ENCODE results near the gene CCSER1. TPM values are rescaled to one million over a fixed set of nuclear protein-coding genes. Genes with fewer than 3 reads are reported as not detected.

CCSER1 gene
- total RNA-seq, 1 donor from 2014 or later, result 15.7 TPM

DNA sequence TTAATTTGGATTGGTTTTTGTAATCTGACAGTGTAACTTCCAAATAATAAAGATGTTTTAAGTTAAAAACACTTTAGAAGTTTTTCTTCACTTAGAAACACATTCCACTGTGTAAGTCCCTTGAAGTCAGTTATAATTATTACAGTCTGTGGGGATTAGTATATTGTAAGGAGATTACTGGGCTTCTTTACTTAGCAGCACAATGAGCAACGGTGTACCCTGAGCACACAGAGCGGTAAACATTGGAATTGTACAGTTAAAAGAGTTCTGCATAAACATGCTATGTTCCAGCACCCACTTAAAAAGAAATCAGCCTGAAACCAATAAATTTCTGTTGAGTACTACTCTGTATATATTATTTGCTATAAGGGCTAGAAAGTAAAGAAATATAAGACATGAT is 44.3 kb downstream of the CCSER1 start:
- Mint-ChIP-seq H3K27ac (ENCODE audit: unreplicated experiment) (no peak overlapping the region), H3K36me3 (ENCODE audit: unreplicated experiment) (no peaks in the 10 kb centered on the region), H3K27me3 (ENCODE audit: unreplicated experiment) (no peaks in the 10 kb centered on the region), H3K4me3 (ENCODE audit: unreplicated experiment) (no peak overlapping the region), H3K9me3 (ENCODE audit: unreplicated experiment) (no peaks in the 10 kb centered on the region), H3K4me1 (ENCODE audit: low read depth, unreplicated experiment) (no peaks in the 10 kb centered on the region)
- no peak for TF ChIP-seq CTCF (IDR thresholded peaks at IDR 0.05; ENCODE audit: partially characterized antibody, unreplicated experiment)
- no peak for DNase-seq

DNA sequence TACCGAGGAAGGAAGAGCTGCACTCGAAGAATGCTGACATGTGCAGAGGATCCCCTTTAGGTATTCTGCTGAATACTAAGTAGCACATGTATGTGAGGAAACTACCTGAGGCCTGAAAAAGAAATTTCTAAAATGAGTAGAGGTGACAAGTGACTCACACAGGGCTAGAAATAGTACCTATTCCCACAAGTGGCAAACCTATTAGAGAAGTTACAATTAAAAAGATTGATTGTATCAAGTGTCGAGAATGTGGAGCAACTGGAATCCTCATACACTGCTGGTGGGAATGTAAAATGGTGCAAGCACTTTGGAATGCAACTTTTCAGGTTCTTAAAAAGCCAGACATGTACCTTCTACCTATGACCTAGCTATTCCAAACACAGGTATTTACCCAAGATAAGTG is 47.4 kb downstream of the CCSER1 start:
- no peak for TF ChIP-seq CTCF (IDR thresholded peaks at IDR 0.05; ENCODE audit: partially characterized antibody, unreplicated experiment)
- Mint-ChIP-seq H3K27ac (ENCODE audit: unreplicated experiment) (no peak overlapping the region), H3K9me3 (ENCODE audit: unreplicated experiment) (no peaks in the 10 kb centered on the region), H3K27me3 (ENCODE audit: unreplicated experiment) (no peaks in the 10 kb centered on the region), H3K4me1 (ENCODE audit: low read depth, unreplicated experiment) (no peaks in the 10 kb centered on the region), H3K36me3 (ENCODE audit: unreplicated experiment) (no peaks in the 10 kb centered on the region), H3K4me3 (ENCODE audit: unreplicated experiment) (no peak overlapping the region)
- no peak for DNase-seq

- no peak overlapping the region for H3K27ac Mint-ChIP-seq (ENCODE audit: unreplicated experiment)
- H3K36me3 Mint-ChIP-seq (ENCODE audit: unreplicated experiment), result no peaks in the 10 kb centered on the region
- H3K27me3 Mint-ChIP-seq (ENCODE audit: unreplicated experiment), result no peaks in the 10 kb centered on the region
- DNase-seq, result no peak
- H3K4me1 Mint-ChIP-seq (ENCODE audit: low read depth, unreplicated experiment), result peaks cover 12% of the 10 kb centered on the region
- no peak overlapping the region for H3K4me3 Mint-ChIP-seq (ENCODE audit: unreplicated experiment)
- no peaks in the 10 kb centered on the region for H3K9me3 Mint-ChIP-seq (ENCODE audit: unreplicated experiment)
- TF ChIP-seq CTCF (IDR thresholded peaks at IDR 0.05; ENCODE audit: partially characterized antibody, unreplicated experiment), result no peak
Measured at GRCh38 chr4:90181644-90182043, 54.5 kb downstream of the CCSER1 start.

- DNase-seq, result no peak
- TF ChIP-seq CTCF (IDR thresholded peaks at IDR 0.05; ENCODE audit: partially characterized antibody, unreplicated experiment), result no peak
- no peak overlapping the region for H3K4me3 Mint-ChIP-seq (ENCODE audit: unreplicated experiment)
- H3K4me1 Mint-ChIP-seq (ENCODE audit: low read depth, unreplicated experiment), result peaks cover 24% of the 10 kb centered on the region
- H3K27me3 Mint-ChIP-seq (ENCODE audit: unreplicated experiment), result no peaks in the 10 kb centered on the region
- H3K9me3 Mint-ChIP-seq (ENCODE audit: unreplicated experiment), result no peaks in the 10 kb centered on the region
- no peak overlapping the region for H3K27ac Mint-ChIP-seq (ENCODE audit: unreplicated experiment)
- no peaks in the 10 kb centered on the region for H3K36me3 Mint-ChIP-seq (ENCODE audit: unreplicated experiment)
Measured at GRCh38 chr4:90183254-90183653, 56.1 kb downstream of the CCSER1 start.

GRCh38 chr4:90184560-90184959 is 57.4 kb downstream of the CCSER1 start:
- no peak for TF ChIP-seq CTCF (IDR thresholded peaks at IDR 0.05; ENCODE audit: partially characterized antibody, unreplicated experiment)
- Mint-ChIP-seq H3K9me3 (ENCODE audit: unreplicated experiment) (no peaks in the 10 kb centered on the region), H3K36me3 (ENCODE audit: unreplicated experiment) (no peaks in the 10 kb centered on the region), H3K4me1 (ENCODE audit: low read depth, unreplicated experiment) (peaks cover 29% of the 10 kb centered on the region), H3K4me3 (ENCODE audit: unreplicated experiment) (no peak overlapping the region), H3K27ac (ENCODE audit: unreplicated experiment) (no peak overlapping the region), H3K27me3 (ENCODE audit: unreplicated experiment) (no peaks in the 10 kb centered on the region)
- DNase-seq, result no peak
